Activated naive CD4-positive, alpha-beta T cell treated with anti-CD3 and anti-CD28 coated beads, Interleukin-2, amount 10 ng/mL, durations not matched to agents 7 days and 5 days (primary cell): ENCODE measurements around the gene PRKCB.

Source experiments
- CTCF ChIA-PET: fragments of 350-600 bp; sonication (Branson Sonifier 250); formaldehyde crosslinking; loops from one replicate; lab custom pipeline; 2021; ENCODE audit warnings: antibody characterized with exemption; lab: Charles Lee
- DNase-seq: peaks from one replicate; pipeline ENCODE4 v3.0.0-alpha.2; 2020
- H3K27ac Mint-ChIP-seq: one replicate; pipeline ENCODE4 v1.8.0; 2021; ENCODE audit warnings: mild to moderate bottlenecking, moderate library complexity, mixed read lengths
- H3K27me3 Mint-ChIP-seq: one replicate; pipeline ENCODE4 v1.8.0; 2021; ENCODE audit warnings: mild to moderate bottlenecking, mixed read lengths
- H3K36me3 Mint-ChIP-seq: one replicate; pipeline ENCODE4 v1.8.0; 2021; ENCODE audit warnings: mixed read lengths
- H3K4me1 Mint-ChIP-seq: one replicate; pipeline ENCODE4 v1.8.0; 2021; ENCODE audit warnings: mixed read lengths
- H3K4me3 Mint-ChIP-seq: one replicate; pipeline ENCODE4 v1.8.0; 2021; ENCODE audit warnings: mild to moderate bottlenecking, moderate library complexity, mixed read lengths
- H3K9me3 Mint-ChIP-seq: one replicate; pipeline ENCODE4 v1.8.0; 2021; ENCODE audit warnings: mixed read lengths

PRKCB gene

DNA sequence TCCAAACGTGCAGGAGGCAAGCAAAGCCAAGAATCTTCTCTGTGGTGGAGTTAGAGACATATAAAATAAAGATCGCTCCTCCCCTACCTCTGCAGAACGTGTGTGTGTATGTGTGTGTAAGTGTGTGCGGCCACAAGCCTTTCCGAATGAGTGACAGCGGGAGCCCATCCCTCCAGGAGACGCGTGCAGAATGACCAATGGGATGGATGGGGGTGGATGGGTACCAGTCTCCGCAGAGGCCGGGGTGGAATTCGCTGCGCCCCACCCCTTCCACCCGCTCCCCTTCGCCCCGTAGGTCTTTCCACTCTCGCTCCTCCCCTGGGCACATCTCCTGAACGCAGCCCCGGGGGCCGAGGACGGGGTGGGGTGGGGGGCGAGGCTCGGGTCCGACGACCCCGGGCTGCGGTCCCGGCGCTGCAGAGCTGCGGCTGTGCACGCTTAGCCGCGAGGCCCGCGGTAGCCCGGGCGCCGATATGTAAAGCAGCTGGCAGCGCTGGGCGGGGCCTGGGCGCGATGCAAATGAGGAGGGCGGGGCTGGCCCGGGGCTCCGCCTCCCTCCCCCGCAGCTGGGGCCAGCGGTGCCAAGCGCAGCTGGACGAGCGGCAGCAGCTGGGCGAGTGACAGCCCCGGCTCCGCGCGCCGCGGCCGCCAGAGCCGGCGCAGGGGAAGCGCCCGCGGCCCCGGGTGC is at the start of gene PRKCB:
Gene PRKCB, plus strand, starts transcription at position 594 of the 688 bp plus-strand sequence.
- peak; percentile 93 for DNase-seq
- H3K36me3 Mint-ChIP-seq, result peaks cover 35% of the 10 kb centered on the region
- CTCF ChIA-PET, result interaction anchor here (0.9 to 1.0 kb wide), 2 partner anchors 32 to 175 kb away, joined by 3 to 5 read pairs; no protein-coding TSS in a partner anchor
- H3K4me1 Mint-ChIP-seq, result peaks cover 65% of the 10 kb centered on the region
- H3K27me3 Mint-ChIP-seq, result peaks cover 4% of the 10 kb centered on the region
- peak within 1 kb of the TSS; percentile 93 for H3K4me3 Mint-ChIP-seq
- H3K9me3 Mint-ChIP-seq, result peaks cover 9% of the 10 kb centered on the region
- H3K27ac Mint-ChIP-seq, result peak within 1 kb of the TSS; percentile 82

DNA sequence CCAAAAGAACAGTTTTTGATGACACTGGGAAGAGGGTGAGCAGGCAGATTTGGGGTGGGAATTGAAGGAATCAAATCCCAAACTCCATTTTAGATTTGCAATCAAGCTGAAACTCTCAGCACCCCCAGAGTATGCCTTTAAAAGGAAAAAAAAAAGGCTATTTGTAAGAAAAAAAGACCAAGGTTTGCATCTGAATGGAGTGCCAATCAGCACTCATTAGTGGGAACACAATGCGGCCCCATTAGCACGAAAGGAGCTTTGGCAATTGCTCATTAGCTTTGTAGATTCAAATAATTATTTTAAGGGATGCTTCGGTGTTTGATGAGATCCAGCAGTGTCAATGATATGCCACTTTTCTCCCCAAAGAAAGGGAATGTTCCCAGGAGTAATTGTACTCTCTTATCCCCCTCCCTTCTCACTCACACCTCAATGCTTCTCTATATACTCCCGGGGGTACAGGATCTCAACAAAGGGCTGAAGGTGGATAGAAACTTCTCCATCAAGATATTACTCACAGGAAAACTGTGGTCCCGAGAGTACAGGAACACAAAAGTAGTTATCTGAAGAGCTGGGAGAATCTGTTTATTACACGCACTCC is 48.7 kb upstream of the PRKCB start:
- Mint-ChIP-seq H3K9me3 (no peaks in the 10 kb centered on the region), H3K27me3 (peaks cover 37% of the 10 kb centered on the region), H3K4me3 (no peak overlapping the region), H3K4me1 (no peaks in the 10 kb centered on the region), H3K36me3 (no peaks in the 10 kb centered on the region), H3K27ac (no peak overlapping the region)
- DNase-seq, result no peak
- CTCF ChIA-PET, result no interaction called here

DNA sequence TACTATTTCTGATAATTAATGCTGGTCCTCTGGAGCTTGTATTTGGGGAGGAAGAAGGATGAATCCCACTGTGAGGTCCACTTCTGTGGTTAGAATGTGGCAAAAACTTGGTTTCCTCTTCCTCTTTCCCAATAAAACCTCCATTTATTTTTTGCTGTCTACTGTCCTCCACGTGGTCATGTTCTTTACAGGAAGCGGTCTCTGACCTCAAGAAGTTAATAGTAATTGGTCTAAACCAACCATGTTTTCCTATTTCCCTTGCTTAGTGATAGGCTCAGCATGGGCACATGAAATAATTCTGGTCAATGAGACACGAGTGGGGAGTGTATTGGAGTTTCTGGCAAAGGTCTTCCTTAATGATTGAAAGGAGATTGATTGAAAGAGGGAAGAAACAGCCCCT is 47.1 kb upstream of the PRKCB start:
- CTCF ChIA-PET, result interaction anchor here (1.4 kb wide), 1 partner anchor 222 kb away, joined by 6 read pairs; no protein-coding TSS in a partner anchor
- no peak overlapping the region for H3K4me3 Mint-ChIP-seq
- H3K27me3 Mint-ChIP-seq, result peaks cover 25% of the 10 kb centered on the region
- no peaks in the 10 kb centered on the region for H3K4me1 Mint-ChIP-seq
- H3K36me3 Mint-ChIP-seq, result no peaks in the 10 kb centered on the region
- DNase-seq, result no peak
- H3K9me3 Mint-ChIP-seq, result no peaks in the 10 kb centered on the region
- no peak overlapping the region for H3K27ac Mint-ChIP-seq

GRCh38 chr16:23795378-23795777 is 40.4 kb upstream of the PRKCB start:
- H3K27me3 Mint-ChIP-seq, result peaks cover 8% of the 10 kb centered on the region
- no peaks in the 10 kb centered on the region for H3K36me3 Mint-ChIP-seq
- H3K4me1 Mint-ChIP-seq, result no peaks in the 10 kb centered on the region
- H3K27ac Mint-ChIP-seq, result no peak overlapping the region
- H3K9me3 Mint-ChIP-seq, result no peaks in the 10 kb centered on the region
- CTCF ChIA-PET, result no interaction called here
- DNase-seq, result no peak
- H3K4me3 Mint-ChIP-seq, result no peak overlapping the region

DNA sequence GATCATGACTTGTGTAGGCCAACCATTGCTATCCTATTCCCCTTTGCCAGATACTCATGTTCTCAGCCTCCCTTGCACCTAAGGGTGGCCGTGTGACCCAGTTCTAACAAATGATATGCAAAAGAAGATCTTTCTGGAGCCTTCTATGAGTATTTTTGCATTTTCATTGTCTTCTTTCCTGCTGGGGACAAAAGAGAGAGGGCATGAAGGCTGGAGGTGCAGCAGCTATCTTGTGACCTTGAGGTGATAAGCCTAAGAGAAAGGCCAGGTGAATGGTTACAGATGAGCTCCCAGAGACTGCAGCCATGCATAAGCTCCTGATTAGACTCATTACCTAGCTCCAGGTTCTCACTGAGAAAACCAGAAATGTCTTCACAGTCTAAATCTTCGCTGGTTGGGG is 38.8 kb upstream of the PRKCB start:
- CTCF ChIA-PET, result interaction anchor here (0.7 to 15.1 kb wide), 4 partner anchors 214 to 708 kb away, joined by 3 to 303 read pairs (median 4); no protein-coding TSS in a partner anchor
- no peak overlapping the region for H3K4me3 Mint-ChIP-seq
- no peaks in the 10 kb centered on the region for H3K36me3 Mint-ChIP-seq
- H3K27ac Mint-ChIP-seq, result no peak overlapping the region
- no peak for DNase-seq
- H3K9me3 Mint-ChIP-seq, result no peaks in the 10 kb centered on the region
- H3K4me1 Mint-ChIP-seq, result peaks cover 2% of the 10 kb centered on the region
- H3K27me3 Mint-ChIP-seq, result peaks cover 12% of the 10 kb centered on the region

GRCh38 chr16:23801378-23801777 is 34.4 kb upstream of the PRKCB start:
- no peaks in the 10 kb centered on the region for H3K9me3 Mint-ChIP-seq
- CTCF ChIA-PET, result interaction anchor here (0.9 to 15.1 kb wide), 7 partner anchors 22 to 270 kb away, joined by 3 to 303 read pairs (median 4); no protein-coding TSS in a partner anchor
- DNase-seq, result peak; percentile 84
- peaks cover 14% of the 10 kb centered on the region for H3K4me1 Mint-ChIP-seq
- no peak overlapping the region for H3K4me3 Mint-ChIP-seq
- H3K27ac Mint-ChIP-seq, result no peak overlapping the region
- H3K27me3 Mint-ChIP-seq, result peaks cover 7% of the 10 kb centered on the region
- no peaks in the 10 kb centered on the region for H3K36me3 Mint-ChIP-seq

DNA sequence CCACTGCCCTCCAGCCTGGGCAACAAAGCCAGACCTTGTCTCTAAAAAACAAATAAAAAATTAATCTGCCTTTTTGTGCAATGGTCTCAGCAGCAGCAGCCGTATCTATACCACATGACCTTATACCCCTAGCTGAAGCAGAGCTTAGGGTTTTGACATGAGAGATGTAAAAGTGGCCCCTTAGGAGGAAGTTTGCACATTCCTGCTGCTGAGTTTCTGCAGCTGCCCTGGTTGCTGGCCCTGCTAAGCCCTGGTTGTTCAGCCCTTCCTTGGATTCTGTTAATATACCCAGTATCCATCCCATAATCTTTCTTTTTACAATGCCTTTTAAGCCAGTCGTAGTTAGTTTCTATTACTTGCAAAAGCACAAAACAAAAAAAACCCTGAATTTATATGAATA is 33.0 kb upstream of the PRKCB start:
- Mint-ChIP-seq H3K4me3 (no peak overlapping the region), H3K36me3 (no peaks in the 10 kb centered on the region), H3K27me3 (peaks cover 9% of the 10 kb centered on the region)

DNA sequence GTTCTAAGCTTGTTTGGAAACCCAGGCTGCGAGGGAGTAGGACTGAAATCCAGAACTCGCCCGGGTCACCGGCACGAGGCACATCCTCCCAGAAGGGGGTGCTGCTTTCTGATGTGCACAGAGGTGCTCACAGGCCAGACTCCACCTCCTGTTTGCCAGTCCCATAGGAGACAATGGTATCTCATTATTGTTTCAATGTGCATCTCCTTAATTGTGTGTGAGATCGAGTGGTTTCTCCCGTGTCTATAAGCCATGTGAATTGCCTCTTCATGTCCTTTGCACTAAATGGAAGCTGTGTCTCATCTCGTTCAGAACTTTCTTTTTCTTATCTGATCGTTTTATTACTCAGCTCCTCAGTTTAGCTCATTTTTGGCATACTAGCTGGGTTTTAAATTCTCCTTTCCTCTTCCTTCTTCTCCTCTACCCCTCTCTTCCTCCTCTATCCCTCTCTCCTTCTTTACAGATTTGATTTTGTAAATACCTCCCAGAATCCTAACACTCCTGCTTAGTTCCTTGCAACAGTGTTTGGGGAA is 32.1 kb upstream of the PRKCB start:
- DNase-seq, result peak; percentile 86
- CTCF ChIA-PET, result interaction anchor here (0.6 to 15.1 kb wide), 36 partner anchors 17 to 701 kb away, joined by 3 to 303 read pairs (median 4); partner anchors contain the start of gene PRKCB
- H3K9me3 Mint-ChIP-seq, result no peaks in the 10 kb centered on the region
- H3K27ac Mint-ChIP-seq, result no peak overlapping the region
- H3K4me3 Mint-ChIP-seq, result no peak overlapping the region
- no peaks in the 10 kb centered on the region for H3K36me3 Mint-ChIP-seq
- H3K4me1 Mint-ChIP-seq, result peaks cover 14% of the 10 kb centered on the region
- H3K27me3 Mint-ChIP-seq, result peaks cover 9% of the 10 kb centered on the region

More for the DNA sequence above, 33.0 kb upstream of the PRKCB start:
- CTCF ChIA-PET, result interaction anchor here (0.7 to 15.1 kb wide), 27 partner anchors 8 to 702 kb away, joined by 3 to 303 read pairs (median 4); no protein-coding TSS in a partner anchor
- Mint-ChIP-seq H3K27ac (no peak overlapping the region), H3K9me3 (no peaks in the 10 kb centered on the region), H3K4me1 (peaks cover 14% of the 10 kb centered on the region)
- no peak for DNase-seq

- no peak overlapping the region for H3K4me3 Mint-ChIP-seq
- CTCF ChIA-PET, result interaction anchor here (1.1 to 15.1 kb wide), 3 partner anchors 153 to 698 kb away, joined by 3 to 303 read pairs (median 5); no protein-coding TSS in a partner anchor
- H3K27ac Mint-ChIP-seq, result no peak overlapping the region
- peaks cover 31% of the 10 kb centered on the region for H3K27me3 Mint-ChIP-seq
- no peaks in the 10 kb centered on the region for H3K36me3 Mint-ChIP-seq
- no peaks in the 10 kb centered on the region for H3K9me3 Mint-ChIP-seq
- H3K4me1 Mint-ChIP-seq, result peaks cover 12% of the 10 kb centered on the region
- no peak for DNase-seq
Observed at GRCh38 chr16:23807028-23807427, 28.8 kb upstream of the PRKCB start.

DNA sequence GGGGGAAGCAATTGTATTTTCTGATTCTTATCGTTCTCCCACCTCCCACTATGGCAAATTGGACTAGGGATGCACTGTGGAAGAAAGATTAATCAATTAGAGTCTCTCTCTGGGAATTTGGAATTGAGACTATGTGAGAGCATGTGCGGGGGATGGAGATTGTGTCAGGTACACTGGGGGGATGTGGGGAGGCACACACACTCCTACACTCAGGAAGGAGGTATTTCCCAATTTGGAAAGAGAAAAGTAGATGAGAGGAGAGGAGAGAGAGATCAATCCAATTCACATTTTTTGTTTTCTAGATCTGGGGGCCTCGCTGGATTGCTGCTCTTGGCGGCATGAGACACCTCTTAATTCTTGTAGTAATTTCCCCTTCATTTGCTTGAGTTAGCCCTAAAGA is 14.3 kb upstream of the PRKCB start:
- CTCF ChIA-PET, result interaction anchor here (2.1 kb wide), 1 partner anchor 17 kb away, joined by 8 read pairs; no protein-coding TSS in a partner anchor
- DNase-seq, result no peak
- Mint-ChIP-seq H3K9me3 (peaks cover 3% of the 10 kb centered on the region), H3K36me3 (no peaks in the 10 kb centered on the region), H3K27me3 (peaks cover 15% of the 10 kb centered on the region), H3K4me1 (peaks cover 24% of the 10 kb centered on the region), H3K27ac (no peak overlapping the region), H3K4me3 (no peak overlapping the region)

DNA sequence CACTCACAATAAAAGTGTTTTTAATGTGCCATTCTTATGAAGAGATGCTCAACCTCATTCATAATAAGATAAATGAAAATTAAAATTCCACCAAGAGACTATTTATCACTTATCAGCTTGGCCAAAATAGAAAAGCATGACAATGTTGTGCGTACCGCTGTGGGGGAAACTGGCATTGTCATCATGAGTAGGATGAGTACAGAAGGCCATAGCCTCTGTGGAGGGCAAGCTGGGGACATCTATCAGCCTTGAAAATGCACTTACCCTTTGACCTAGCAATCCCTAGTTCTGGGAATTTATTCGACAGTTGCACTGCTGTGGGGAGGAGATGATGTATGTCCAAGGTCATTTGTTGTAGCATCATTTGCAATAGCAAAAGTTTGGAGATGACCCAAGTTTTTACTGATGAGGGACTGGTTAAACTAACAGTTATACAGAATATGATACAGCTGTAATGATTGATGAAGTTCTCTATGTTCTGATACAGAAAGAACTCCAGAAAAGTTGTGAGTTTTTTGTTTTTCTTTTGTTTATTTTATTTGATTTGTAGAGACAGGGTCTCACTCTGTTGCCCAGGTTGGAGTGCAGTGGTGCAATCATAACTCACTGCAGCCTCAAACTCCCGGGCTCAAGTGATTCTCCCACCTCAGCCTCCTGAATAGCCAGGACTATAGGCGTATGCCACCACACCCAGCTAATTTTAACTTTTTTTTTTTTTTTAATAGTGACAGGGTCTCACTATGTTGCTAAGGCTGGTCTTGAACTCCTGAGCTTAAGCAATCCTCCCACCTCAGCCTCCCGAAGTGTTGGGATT is 13.7 kb upstream of the PRKCB start:
- H3K27ac Mint-ChIP-seq, result no peak overlapping the region
- CTCF ChIA-PET, result interaction anchor here (1.0 kb wide), 1 partner anchor 19 kb away, joined by 3 read pairs; no protein-coding TSS in a partner anchor
- no peak overlapping the region for H3K4me3 Mint-ChIP-seq
- peaks cover 3% of the 10 kb centered on the region for H3K9me3 Mint-ChIP-seq
- peaks cover 11% of the 10 kb centered on the region for H3K27me3 Mint-ChIP-seq
- peaks cover 30% of the 10 kb centered on the region for H3K4me1 Mint-ChIP-seq
- H3K36me3 Mint-ChIP-seq, result no peaks in the 10 kb centered on the region
- no peak for DNase-seq

- Mint-ChIP-seq H3K9me3 (peaks cover 3% of the 10 kb centered on the region), H3K27ac (peak overlapping the region; percentile 4), H3K36me3 (peaks cover 2% of the 10 kb centered on the region), H3K4me1 (peaks cover 44% of the 10 kb centered on the region), H3K27me3 (peaks cover 3% of the 10 kb centered on the region), H3K4me3 (no peak overlapping the region)
- CTCF ChIA-PET, result interaction anchor here (0.8 to 1.0 kb wide), 2 partner anchors 21 to 23 kb away, joined by 3 read pairs; no protein-coding TSS in a partner anchor
- no peak for DNase-seq
Observed at GRCh38 chr16:23823475-23824384, 12.1 kb upstream of the PRKCB start.

GRCh38 chr16:23824909-23825308 is 10.9 kb upstream of the PRKCB start:
- Mint-ChIP-seq H3K9me3 (peaks cover 7% of the 10 kb centered on the region), H3K4me1 (peaks cover 45% of the 10 kb centered on the region), H3K36me3 (peaks cover 2% of the 10 kb centered on the region), H3K27ac (no peak overlapping the region), H3K27me3 (peaks cover 3% of the 10 kb centered on the region), H3K4me3 (no peak overlapping the region)
- CTCF ChIA-PET, result interaction anchor here (4.9 kb wide), 1 partner anchor 22 kb away, joined by 20 read pairs; no protein-coding TSS in a partner anchor
- DNase-seq, result no peak
